ENCODE data around the gene TMEM270. TPM values are rescaled to one million over a fixed set of nuclear protein-coding genes. Genes with fewer than 3 reads are reported as not detected.

The TMEM270 gene
- total and polyA plus RNA-seq, 5 donors from 2014 or later, result 0.34 TPM; not detected in 4

- DNase-seq, result no peak
- H3K9me3 Mint-ChIP-seq, result peaks cover 0 to 3% (median 0%) of the 10 kb centered on the region in 7 donors
- peaks cover 8 to 41% (median 20%) of the 10 kb centered on the region in 4 donors for H3K4me1 Mint-ChIP-seq
- Histone ChIP-seq H3K9me3 (ENCODE audit: control insufficient read depth in 2 of 2, low read length in 2 of 2) (no peaks in the 10 kb centered on the region), H3K36me3 (ENCODE audit: control insufficient read depth, insufficient read depth, low read length) (no peaks in the 10 kb centered on the region), H3K27ac (ENCODE audit: insufficient read depth, low read length, poor library complexity, severe bottlenecking) (no peak overlapping the region), H3K4me3 (ENCODE audit: low read depth, low read length) (no peak overlapping the region), H3K4me1 (ENCODE audit: control insufficient read depth, insufficient read depth, low read length, poor library complexity, severe bottlenecking) (peaks cover 33% of the 10 kb centered on the region), H3K27me3 (ENCODE audit: control insufficient read depth, insufficient read depth, low read length) (no peaks in the 10 kb centered on the region)
- peaks cover 17% of the 10 kb centered on the region for H3K27me3 Mint-ChIP-seq
- no peak for ATAC-seq (ENCODE audit: low read depth in 2 of 2)
- peak overlapping the region in 2 of 3 donors; percentile 76 to 84 for H3K27ac Mint-ChIP-seq
- H3K36me3 Mint-ChIP-seq, result no peaks in the 10 kb centered on the region
- H3K4me3 Mint-ChIP-seq, result peak overlapping the region in 1 of 4 donors; percentile 64
Observed at GRCh38 chr7:73822319-73823173, 38.4 kb upstream of the TMEM270 start.

GRCh38 chr7:73823257-73823656 lies 37.7 kb upstream of the TMEM270 start:
- Histone ChIP-seq H3K9me3 (ENCODE audit: control insufficient read depth in 2 of 2, low read length in 2 of 2) (no peaks in the 10 kb centered on the region), H3K27ac (ENCODE audit: insufficient read depth, low read length, poor library complexity, severe bottlenecking) (peak overlapping the region; percentile 74), H3K36me3 (ENCODE audit: control insufficient read depth, insufficient read depth, low read length) (no peaks in the 10 kb centered on the region), H3K4me1 (ENCODE audit: control insufficient read depth, insufficient read depth, low read length, poor library complexity, severe bottlenecking) (peaks cover 39% of the 10 kb centered on the region), H3K27me3 (ENCODE audit: control insufficient read depth, insufficient read depth, low read length) (no peaks in the 10 kb centered on the region), H3K4me3 (ENCODE audit: low read depth, low read length) (no peak overlapping the region)
- H3K27ac Mint-ChIP-seq, result peak overlapping the region; percentile 81 to 84 (median 84)
- H3K4me3 Mint-ChIP-seq, result peak overlapping the region in 1 of 4 donors; percentile 62
- DNase-seq, result no peak
- peaks cover 12 to 47% (median 26%) of the 10 kb centered on the region in 4 donors for H3K4me1 Mint-ChIP-seq
- peaks cover 0 to 3% (median 0%) of the 10 kb centered on the region in 7 donors for H3K9me3 Mint-ChIP-seq
- H3K36me3 Mint-ChIP-seq, result no peaks in the 10 kb centered on the region
- H3K27me3 Mint-ChIP-seq, result peaks cover 12% of the 10 kb centered on the region
- no peak for ATAC-seq (ENCODE audit: low read depth in 2 of 2)

DNA sequence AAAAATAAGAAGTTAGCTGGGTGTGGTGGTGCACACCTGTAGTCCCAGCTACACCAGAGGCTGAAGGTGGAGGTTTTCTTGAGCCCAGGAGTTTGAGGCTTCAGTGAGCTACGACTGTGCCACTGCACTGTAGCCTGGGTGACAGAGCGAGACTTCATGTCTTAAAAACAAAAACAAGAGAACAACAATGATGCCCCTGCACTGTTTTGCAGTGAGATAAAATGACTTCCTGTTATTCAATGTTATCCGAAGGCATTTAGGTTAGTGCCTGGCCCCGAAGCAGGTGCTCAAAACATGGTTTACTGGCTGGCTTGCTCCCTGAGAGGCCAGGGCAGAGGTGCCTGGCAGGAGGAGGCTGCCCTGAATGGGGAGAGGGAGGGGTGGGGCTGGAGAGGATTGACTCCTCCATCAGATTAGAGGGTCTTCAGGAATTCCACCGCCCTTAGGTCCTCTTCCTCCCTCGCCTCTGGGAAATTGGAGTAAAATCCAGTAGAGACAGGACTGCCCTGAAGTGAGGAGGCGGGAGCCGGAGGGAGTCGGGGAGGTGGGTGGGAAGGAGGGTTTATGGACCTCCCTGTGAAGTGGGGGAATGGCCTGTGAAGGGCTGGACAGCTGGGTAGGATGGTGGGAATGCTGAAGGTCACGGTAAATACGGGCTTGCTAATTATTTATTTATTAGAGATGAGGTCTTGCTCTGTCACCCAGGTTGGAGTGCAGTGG lies 36.9 kb upstream of the TMEM270 start:
- ATAC-seq (ENCODE audit: low read depth in 2 of 2) (peak; percentile 66), DNase-seq (peak in 2 of 3 donors; percentile 48 to 60)
- H3K27me3 ChIP-seq (ENCODE audit: control insufficient read depth, insufficient read depth, low read length), result no peaks in the 10 kb centered on the region
- Mint-ChIP-seq H3K27ac (peak overlapping the region; percentile 81 to 86 (median 84)), H3K27me3 (peaks cover 11% of the 10 kb centered on the region), H3K36me3 (no peaks in the 10 kb centered on the region), H3K9me3 (peaks cover 0 to 3% (median 0%) of the 10 kb centered on the region in 7 donors), H3K4me1 (peaks cover 14 to 55% (median 32%) of the 10 kb centered on the region in 4 donors), H3K4me3 (peak overlapping the region in 3 of 4 donors; percentile 13 to 62 (median 38))
- H3K27ac ChIP-seq (ENCODE audit: insufficient read depth, low read length, poor library complexity, severe bottlenecking), result peak overlapping the region; percentile 74
- peaks cover 41% of the 10 kb centered on the region for H3K4me1 ChIP-seq (ENCODE audit: control insufficient read depth, insufficient read depth, low read length, poor library complexity, severe bottlenecking)
- H3K4me3 ChIP-seq (ENCODE audit: low read depth, low read length), result no peak overlapping the region
- H3K9me3 ChIP-seq (ENCODE audit: control insufficient read depth in 2 of 2, low read length in 2 of 2), result no peaks in the 10 kb centered on the region
- H3K36me3 ChIP-seq (ENCODE audit: control insufficient read depth, insufficient read depth, low read length), result no peaks in the 10 kb centered on the region

DNA sequence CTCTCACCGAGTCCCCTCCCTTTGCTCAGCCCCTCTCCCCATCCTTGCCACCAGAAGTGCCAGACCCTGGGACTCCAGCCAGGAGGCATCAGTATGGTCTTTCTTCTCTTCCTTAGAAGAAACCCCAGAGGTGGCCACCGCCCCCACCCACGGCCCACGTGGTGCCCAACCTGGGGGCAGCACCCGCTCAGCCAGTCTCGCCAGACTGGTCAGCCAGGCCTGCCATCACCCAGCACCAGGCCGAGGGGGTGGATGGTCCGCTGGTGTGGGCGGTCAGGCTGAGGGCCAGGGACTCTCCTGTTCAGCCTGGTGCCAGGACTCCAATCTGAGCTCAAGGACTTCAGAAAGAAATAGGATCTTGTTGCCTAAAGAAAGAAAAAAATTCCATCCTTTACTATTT lies 36.0 kb upstream of the TMEM270 start:
- H3K27ac Mint-ChIP-seq, result peak overlapping the region; percentile 81 to 86 (median 84)
- H3K4me1 Mint-ChIP-seq, result peaks cover 14 to 62% (median 36%) of the 10 kb centered on the region in 4 donors
- H3K9me3 Mint-ChIP-seq, result peaks cover 0 to 3% (median 0%) of the 10 kb centered on the region in 7 donors
- no peaks in the 10 kb centered on the region for H3K36me3 Mint-ChIP-seq
- H3K4me3 ChIP-seq (ENCODE audit: low read depth, low read length), result no peak overlapping the region
- peak overlapping the region; percentile 74 for H3K27ac ChIP-seq (ENCODE audit: insufficient read depth, low read length, poor library complexity, severe bottlenecking)
- H3K4me1 ChIP-seq (ENCODE audit: control insufficient read depth, insufficient read depth, low read length, poor library complexity, severe bottlenecking), result peaks cover 46% of the 10 kb centered on the region
- no peaks in the 10 kb centered on the region for H3K9me3 ChIP-seq (ENCODE audit: control insufficient read depth in 2 of 2, low read length in 2 of 2)
- H3K27me3 ChIP-seq (ENCODE audit: control insufficient read depth, insufficient read depth, low read length), result no peaks in the 10 kb centered on the region
- DNase-seq, result no peak
- peaks cover 7% of the 10 kb centered on the region for H3K27me3 Mint-ChIP-seq
- ATAC-seq (ENCODE audit: low read depth in 2 of 2), result no peak
- H3K36me3 ChIP-seq (ENCODE audit: control insufficient read depth, insufficient read depth, low read length), result no peaks in the 10 kb centered on the region
- H3K4me3 Mint-ChIP-seq, result peak overlapping the region in 1 of 4 donors; percentile 66

- no peak for ATAC-seq (ENCODE audit: low read depth in 2 of 2)
- H3K4me3 Mint-ChIP-seq, result peak overlapping the region in 3 of 4 donors; percentile 50 to 85 (median 79)
Observed at GRCh38 chr7:73827567-73828106, 33.3 kb upstream of the TMEM270 start.

DNA sequence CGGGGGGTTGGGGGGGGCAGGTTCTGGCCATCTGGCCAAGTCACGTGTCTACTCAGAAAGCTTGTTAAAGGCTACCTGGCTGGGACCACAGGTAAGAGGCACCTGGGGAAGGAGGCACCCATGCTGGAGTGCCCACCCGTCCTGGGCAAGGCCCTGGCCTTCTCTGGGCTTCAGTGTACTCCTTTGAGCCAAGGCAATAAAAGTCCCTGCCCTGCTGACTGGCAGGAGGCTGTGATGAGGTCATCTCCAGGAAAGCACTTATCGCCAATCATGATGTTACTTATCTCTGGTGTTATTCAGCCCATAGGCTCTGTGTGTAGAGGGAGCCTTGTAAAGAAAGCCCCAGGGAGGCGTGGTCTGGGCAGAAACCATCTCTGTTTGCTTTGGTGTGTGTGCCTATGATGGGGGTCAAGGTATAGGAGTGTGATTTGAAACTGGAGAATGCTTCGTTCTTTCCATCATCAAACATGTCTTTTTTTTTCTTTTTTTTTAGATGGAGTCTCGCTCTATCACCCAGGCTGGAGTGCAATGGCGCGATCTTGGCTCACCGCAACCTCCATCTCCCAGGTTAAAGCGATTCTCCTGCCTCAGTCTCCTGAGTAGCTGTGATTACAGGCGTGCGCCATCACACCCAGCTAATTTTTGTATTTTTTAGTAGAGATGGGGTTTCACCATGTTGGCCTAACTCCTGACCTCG lies 32.7 kb upstream of the TMEM270 start:
- DNase-seq (peak in 1 of 3 donors; percentile 50), ATAC-seq (ENCODE audit: low read depth in 2 of 2) (peak; percentile 61 to 73)
- H3K36me3 Mint-ChIP-seq, result no peaks in the 10 kb centered on the region
- no peaks in the 10 kb centered on the region for H3K27me3 ChIP-seq (ENCODE audit: control insufficient read depth, insufficient read depth, low read length)
- peak overlapping the region in 3 of 4 donors; percentile 48 to 85 (median 50) for H3K4me3 Mint-ChIP-seq
- H3K27ac ChIP-seq (ENCODE audit: insufficient read depth, low read length, poor library complexity, severe bottlenecking), result peak overlapping the region; percentile 47
- peaks cover 5% of the 10 kb centered on the region for H3K27me3 Mint-ChIP-seq
- peaks cover 0 to 3% (median 0%) of the 10 kb centered on the region in 7 donors for H3K9me3 Mint-ChIP-seq
- peaks cover 14 to 51% (median 35%) of the 10 kb centered on the region in 4 donors for H3K4me1 Mint-ChIP-seq
- no peak overlapping the region for H3K4me3 ChIP-seq (ENCODE audit: low read depth, low read length)
- peaks cover 38% of the 10 kb centered on the region for H3K4me1 ChIP-seq (ENCODE audit: control insufficient read depth, insufficient read depth, low read length, poor library complexity, severe bottlenecking)
- H3K27ac Mint-ChIP-seq, result peak overlapping the region; percentile 9 to 93 (median 88)
- H3K9me3 ChIP-seq (ENCODE audit: control insufficient read depth in 2 of 2, low read length in 2 of 2), result no peaks in the 10 kb centered on the region
- H3K36me3 ChIP-seq (ENCODE audit: control insufficient read depth, insufficient read depth, low read length), result no peaks in the 10 kb centered on the region

More at GRCh38 chr7:73827567-73828106, 33.3 kb upstream of the TMEM270 start:
- no peaks in the 10 kb centered on the region for H3K36me3 ChIP-seq (ENCODE audit: control insufficient read depth, insufficient read depth, low read length)
- H3K27me3 ChIP-seq (ENCODE audit: control insufficient read depth, insufficient read depth, low read length), result no peaks in the 10 kb centered on the region
- H3K4me3 ChIP-seq (ENCODE audit: low read depth, low read length), result no peak overlapping the region
- Mint-ChIP-seq H3K27me3 (peaks cover 5% of the 10 kb centered on the region), H3K36me3 (no peaks in the 10 kb centered on the region), H3K4me1 (peaks cover 14 to 56% (median 37%) of the 10 kb centered on the region in 4 donors), H3K9me3 (peaks cover 0 to 3% (median 0%) of the 10 kb centered on the region in 7 donors), H3K27ac (peak overlapping the region; percentile 38 to 93 (median 60))
- DNase-seq, result peak in 1 of 3 donors; percentile 24
- H3K9me3 ChIP-seq (ENCODE audit: control insufficient read depth in 2 of 2, low read length in 2 of 2), result no peaks in the 10 kb centered on the region
- no peak overlapping the region for H3K27ac ChIP-seq (ENCODE audit: insufficient read depth, low read length, poor library complexity, severe bottlenecking)
- H3K4me1 ChIP-seq (ENCODE audit: control insufficient read depth, insufficient read depth, low read length, poor library complexity, severe bottlenecking), result peaks cover 44% of the 10 kb centered on the region

DNA sequence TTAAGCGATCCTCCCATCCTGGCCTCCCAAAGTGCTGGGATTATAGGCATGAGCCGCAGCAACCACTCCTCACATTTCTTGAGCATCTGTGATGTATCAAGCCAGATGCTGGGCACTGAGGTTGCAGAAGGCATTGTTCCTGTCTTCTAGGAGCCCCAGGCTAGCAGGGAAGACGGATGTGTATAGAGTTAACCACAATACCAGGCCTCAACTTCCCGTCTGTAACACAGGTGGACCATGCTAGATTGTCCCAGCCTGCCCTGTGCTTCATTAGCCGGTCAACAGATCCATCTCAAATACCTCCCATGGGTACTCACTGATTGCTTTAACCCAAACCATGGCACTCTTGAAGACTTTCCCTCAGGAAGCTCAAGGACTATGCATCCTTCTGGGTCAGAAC lies 32.0 kb upstream of the TMEM270 start:
- Histone ChIP-seq H3K4me3 (ENCODE audit: low read depth, low read length) (no peak overlapping the region), H3K4me1 (ENCODE audit: control insufficient read depth, insufficient read depth, low read length, poor library complexity, severe bottlenecking) (peaks cover 31% of the 10 kb centered on the region), H3K27ac (ENCODE audit: insufficient read depth, low read length, poor library complexity, severe bottlenecking) (no peak overlapping the region), H3K27me3 (ENCODE audit: control insufficient read depth, insufficient read depth, low read length) (no peaks in the 10 kb centered on the region), H3K36me3 (ENCODE audit: control insufficient read depth, insufficient read depth, low read length) (no peaks in the 10 kb centered on the region), H3K9me3 (ENCODE audit: control insufficient read depth in 2 of 2, low read length in 2 of 2) (no peaks in the 10 kb centered on the region)
- DNase-seq (no peak), ATAC-seq (ENCODE audit: low read depth in 2 of 2) (no peak)
- peak overlapping the region in 1 of 4 donors; percentile 85 for H3K4me3 Mint-ChIP-seq
- H3K27me3 Mint-ChIP-seq, result peaks cover 5% of the 10 kb centered on the region
- H3K27ac Mint-ChIP-seq, result peak overlapping the region in 2 of 3 donors; percentile 63 to 91
- H3K4me1 Mint-ChIP-seq, result peaks cover 14 to 44% (median 31%) of the 10 kb centered on the region in 4 donors
- H3K36me3 Mint-ChIP-seq, result no peaks in the 10 kb centered on the region
- H3K9me3 Mint-ChIP-seq, result peaks cover 0 to 2% (median 0%) of the 10 kb centered on the region in 7 donors
